HEK293 (cell line): ENCODE data around the gene CNKSR3.

Experiments
- ZNF18 ChIP-seq: fragments of 450-650 bp; formaldehyde crosslinking; IDR thresholded peaks from 2 replicates; pipeline ENCODE4 v1.5.1; 2016; ENCODE audit warnings: missing biosample characterization, missing genetic modification characterization
- ZNF776 ChIP-seq: fragments of 450-650 bp; formaldehyde crosslinking; IDR thresholded peaks from 2 replicates; pipeline ENCODE4 v1.5.0; 2017; ENCODE audit warnings: missing biosample characterization, missing genetic modification characterization, borderline replicate concordance

GRCh38 chr6:154386848-154387717, 123.4 kb downstream of the CNKSR3 start:
- TF ChIP-seq ZNF776 (tag by site-specific recombination) (no peak), ZNF18 (tag by site-specific recombination) (no peak)
